SU-DHL-6 (cell line): ENCODE data around the gene MRPL2.

Experiments used
- EZH2phosphoT487 ChIP-seq: fragments of 200-600 bp; sonication (generic), shearing (Covaris generic); conservative IDR thresholded peaks from 2 replicates; pipeline ENCODE4 v1.6.1; 2018; ENCODE audit warnings: mild to moderate bottlenecking, antibody characterized with exemption, low read length, moderate library complexity, mixed read lengths
- TF ChIP-seq, protein P1 (sequence below): fragments of 200-600 bp; sonication (generic); IDR thresholded peaks from one replicate; pipeline ENCODE4 v1.5.1; 2017; ENCODE audit warnings: antibody characterized with exemption, mild to moderate bottlenecking, low read length, moderate library complexity; ENCODE audit not compliant: insufficient read depth, poor library complexity, severe bottlenecking

DNA sequence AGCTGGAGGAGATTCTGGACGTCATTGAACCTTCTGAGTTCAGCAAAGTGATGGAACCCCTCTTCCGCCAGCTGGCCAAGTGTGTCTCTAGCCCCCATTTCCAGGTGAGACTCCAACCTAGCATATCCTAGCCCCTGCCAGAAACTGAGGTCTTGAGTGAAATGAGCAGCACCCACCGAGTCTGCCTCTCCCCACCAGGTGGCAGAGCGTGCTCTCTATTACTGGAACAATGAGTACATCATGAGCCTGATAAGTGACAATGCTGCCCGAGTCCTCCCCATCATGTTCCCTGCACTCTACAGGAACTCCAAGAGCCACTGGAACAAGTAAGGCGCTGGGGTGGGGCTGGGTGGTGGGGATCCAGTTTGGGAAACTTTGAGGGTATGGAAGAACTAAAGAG is 50.1 kb downstream of the MRPL2 start:
- TF ChIP-seq, protein P1, sequence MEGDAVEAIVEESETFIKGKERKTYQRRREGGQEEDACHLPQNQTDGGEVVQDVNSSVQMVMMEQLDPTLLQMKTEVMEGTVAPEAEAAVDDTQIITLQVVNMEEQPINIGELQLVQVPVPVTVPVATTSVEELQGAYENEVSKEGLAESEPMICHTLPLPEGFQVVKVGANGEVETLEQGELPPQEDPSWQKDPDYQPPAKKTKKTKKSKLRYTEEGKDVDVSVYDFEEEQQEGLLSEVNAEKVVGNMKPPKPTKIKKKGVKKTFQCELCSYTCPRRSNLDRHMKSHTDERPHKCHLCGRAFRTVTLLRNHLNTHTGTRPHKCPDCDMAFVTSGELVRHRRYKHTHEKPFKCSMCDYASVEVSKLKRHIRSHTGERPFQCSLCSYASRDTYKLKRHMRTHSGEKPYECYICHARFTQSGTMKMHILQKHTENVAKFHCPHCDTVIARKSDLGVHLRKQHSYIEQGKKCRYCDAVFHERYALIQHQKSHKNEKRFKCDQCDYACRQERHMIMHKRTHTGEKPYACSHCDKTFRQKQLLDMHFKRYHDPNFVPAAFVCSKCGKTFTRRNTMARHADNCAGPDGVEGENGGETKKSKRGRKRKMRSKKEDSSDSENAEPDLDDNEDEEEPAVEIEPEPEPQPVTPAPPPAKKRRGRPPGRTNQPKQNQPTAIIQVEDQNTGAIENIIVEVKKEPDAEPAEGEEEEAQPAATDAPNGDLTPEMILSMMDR: peak; percentile 86
- no peak for TF ChIP-seq EZH2phosphoT487
